Measurements from ENCODE around the gene STH.

GRCh38 chr17:46023783-46024388 is 24.8 kb downstream of the STH start:
- no peak for TF ChIP-seq CTCF (IDR thresholded peaks at IDR 0.05)
- TF ChIP-seq POLR2AphosphoS5 (IDR thresholded peaks at IDR 0.05; ENCODE audit: low read depth, low read length): no peak
